ENCODE results near the gene PDIA5. TPM values are rescaled to one million over a fixed set of nuclear protein-coding genes. Genes with fewer than 3 reads are reported as not detected.

Gene PDIA5
- 52.0 TPM for polyA plus RNA-seq (2013, experiment 1 of 2; ENCODE audit: insufficient read length)
- 54.9 TPM for polyA plus RNA-seq (2013, experiment 2 of 2; ENCODE audit: insufficient read length)

DNA sequence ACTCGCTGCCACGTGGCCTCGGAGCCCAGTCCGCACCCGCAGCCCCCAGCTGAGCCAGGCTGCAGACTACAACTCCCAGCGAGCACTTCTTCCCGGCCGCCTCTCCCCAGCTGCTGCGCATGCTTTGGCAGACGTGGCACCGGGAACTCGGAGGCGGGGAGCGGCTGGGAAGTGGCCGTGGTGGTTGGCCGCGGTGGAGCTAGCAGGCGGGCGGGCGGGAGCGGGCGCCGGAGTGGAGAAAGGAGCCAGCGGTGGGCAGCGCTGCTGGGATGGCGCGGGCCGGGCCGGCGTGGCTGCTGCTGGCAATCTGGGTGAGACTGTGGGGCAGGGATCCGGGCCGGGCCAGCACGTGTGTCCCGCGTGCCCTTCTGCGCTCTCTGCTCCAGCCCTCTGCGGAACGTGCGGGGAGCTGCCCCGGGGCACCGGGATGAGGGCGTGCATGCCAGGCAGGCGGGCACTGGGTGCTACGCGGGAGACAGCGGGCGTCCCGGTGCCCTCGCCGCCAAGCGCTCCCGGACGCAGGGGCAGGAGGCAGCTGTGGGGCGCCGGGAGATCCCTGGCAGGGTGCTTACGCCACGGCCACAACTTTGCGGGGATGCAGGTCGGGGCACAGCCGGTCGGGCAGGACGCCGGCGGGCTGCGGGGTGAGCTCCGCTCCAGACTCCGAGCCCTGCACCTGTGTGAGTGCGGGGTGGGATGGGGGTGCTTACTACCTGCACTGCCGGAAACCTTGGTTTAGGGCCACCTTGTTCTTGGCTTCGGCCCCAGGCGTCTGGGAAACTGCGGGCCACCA lies at the start of gene PDIA5:
PDIA5 (plus strand) TSS at position 130 of the 793 bp plus-strand sequence; CDS start at position 270, 140 bp downstream.
- peak; percentile 95 for DNase-seq

DNA sequence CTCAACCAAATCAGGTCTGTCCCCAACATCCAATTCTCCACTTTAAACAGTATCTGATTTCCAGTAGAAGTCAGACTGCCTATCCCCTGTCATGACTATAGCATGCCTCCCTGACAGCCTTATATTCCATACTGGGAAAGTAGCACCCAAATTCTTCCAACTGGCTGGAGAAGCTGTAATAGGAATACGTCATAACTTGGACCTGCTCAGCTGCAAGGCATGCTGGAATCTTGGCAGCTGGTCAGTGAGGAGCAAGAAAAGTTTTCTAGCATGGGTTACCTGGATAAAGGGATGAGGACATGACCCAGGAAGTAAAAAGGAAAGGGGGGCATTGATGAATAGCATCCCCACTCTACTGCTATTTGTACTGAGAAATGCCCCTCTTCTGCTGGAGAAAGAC lies 48.1 kb upstream of the PDIA5 start:
- DNase-seq = no peak

DNA sequence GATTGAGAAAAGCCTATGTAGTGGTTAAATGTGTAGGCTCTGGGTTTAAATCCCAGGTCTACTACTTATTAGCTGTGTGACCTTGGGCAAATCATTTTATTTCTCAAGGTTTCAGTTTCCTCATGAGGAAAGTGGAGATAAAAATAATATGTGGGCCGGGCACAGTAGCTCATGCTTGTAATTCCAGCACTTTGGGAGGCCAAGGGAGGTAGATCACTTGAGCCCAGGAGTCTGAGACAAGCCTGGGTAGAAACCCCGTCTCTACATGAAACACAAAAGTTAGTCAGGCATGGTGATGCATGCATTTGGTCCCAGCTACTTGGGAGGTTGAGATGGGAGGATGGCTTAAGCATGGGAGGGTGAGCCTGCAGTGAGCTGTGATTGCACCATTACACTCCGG lies 47.7 kb upstream of the PDIA5 start:
- DNase-seq = no peak

DNA sequence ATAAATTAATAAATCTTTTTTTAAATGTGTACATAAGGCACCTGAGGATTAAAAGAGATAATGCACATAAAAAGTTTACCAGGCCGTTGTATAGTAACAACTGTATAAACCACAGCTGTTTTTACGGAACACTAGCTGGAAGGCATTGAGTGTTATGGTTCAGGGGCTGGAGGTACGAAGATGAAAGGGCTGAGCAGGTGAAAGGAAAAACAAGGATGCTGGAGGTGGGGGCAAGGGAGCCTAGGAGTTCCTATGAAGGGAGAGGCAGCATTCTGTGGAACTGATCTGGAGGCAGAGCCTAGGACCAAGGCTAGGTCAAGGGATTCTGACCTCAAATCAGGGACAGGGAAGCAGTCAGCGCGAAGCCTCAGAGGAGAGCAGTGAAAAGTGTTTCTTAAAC lies 47.2 kb upstream of the PDIA5 start:
- DNase-seq = no peak

DNA sequence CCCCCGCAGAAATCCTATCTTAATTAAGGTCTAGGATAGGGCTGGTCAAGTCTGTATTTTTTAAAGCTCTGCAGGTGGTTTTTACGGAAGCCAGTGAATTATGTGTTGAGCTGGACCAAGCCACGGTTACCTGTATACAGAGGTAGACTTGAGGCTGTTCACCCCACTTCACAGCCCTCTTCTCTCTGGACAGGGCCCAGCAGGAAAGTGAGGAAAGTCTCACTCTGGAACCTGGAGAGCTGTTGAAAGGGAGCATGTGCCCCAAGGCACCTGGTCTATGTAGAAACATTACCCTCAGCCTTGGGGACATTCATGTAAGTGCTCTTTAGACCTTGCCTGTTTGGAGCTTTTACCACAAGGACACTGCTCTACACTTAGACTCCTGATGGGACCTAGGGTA lies 46.1 kb upstream of the PDIA5 start:
- no peak for DNase-seq

DNA sequence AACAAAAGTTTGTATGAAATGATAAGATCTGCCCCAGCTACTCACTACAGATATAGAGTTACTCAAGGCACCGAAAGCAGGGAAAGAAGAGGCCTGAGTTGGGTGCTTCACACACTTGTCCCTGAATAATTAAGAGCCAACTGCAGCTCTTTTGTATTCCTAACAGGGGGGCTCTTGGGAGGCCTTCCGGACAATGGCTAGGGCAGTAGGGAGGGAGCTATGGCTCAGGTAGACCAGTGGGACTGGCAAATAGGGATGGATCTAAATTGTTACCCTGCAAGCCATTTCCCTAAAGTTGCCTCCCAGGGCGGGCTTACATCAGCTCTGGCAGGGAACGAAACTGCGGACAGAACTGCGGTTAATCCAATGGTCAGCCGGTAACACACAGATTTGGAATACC lies 45.4 kb upstream of the PDIA5 start:
- no peak for DNase-seq

DNA sequence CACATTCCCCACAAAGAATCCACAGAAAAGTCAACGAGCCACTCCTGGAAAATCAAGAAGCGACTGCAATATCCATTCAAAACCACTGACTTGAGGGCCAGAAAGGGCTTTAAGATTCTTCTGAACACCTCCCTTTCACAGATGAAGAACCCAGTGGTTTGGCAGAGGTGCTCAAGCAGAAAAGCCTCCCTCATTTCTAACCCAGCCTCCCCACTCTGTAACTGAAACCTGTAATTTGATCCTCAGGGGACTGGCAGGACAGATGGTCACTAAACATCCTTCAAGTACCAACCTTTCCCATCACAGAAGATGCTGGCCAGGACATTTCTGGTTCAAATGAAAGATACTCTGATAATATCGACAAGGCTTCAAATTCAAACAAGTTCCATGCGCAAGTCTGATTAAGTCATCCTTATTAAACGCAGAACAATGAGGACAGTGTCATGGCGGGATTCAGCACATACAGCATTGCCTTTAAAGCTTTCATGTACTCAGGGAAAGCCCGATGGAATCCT lies 44.8 kb upstream of the PDIA5 start:
- DNase-seq = no peak

- no peak for DNase-seq
Observed at GRCh38 chr3:123024056-123024455, 42.8 kb upstream of the PDIA5 start.

- peak; percentile 23 for DNase-seq
Observed at GRCh38 chr3:123025642-123026521, 40.9 kb upstream of the PDIA5 start.

DNA sequence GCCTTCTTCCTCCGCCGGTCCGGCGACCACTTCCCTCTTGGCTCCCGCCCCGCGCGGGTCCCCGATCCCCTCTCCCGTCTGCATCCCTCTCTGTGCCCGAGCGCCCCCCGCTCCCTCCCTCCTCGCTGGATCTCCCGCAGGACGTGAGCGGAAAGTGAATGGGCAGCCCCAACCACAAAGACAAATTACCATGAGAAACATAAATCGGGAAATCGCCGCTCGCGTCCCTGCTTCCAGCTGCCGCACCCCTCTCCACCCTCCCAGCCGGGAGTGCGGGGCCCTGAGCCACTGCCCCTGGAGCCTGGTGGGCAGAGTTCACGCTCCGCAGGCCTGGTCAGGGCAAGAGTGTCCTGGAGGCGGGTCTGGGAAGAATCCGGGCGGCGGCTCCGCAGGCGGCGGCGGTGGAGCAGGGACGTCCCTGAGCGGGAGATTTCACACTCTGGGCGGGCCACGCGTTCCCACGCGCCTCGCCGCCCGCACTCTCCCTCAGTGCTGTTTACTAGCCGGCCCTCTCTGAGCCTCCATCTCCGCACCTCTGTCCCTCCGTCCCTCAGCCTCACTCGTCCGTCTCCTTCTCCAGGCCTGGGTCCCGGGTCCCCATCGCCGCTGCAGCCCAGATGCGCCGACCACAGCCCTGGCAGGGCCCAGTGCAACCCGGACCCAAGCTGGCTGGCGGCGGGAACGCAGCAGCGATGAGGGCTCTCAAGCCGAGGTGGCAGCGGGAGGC lies 40.1 kb upstream of the PDIA5 start:
- no peak for DNase-seq

GRCh38 chr3:123027292-123028232 lies 39.3 kb upstream of the PDIA5 start, which contains the start of gene SEMA5B:
Gene SEMA5B, minus strand, starts transcription at chr3:123027763. Its CDS starts 66,500 bp downstream, at chr3:122961263.
- DNase-seq = peak; percentile 25

DNA sequence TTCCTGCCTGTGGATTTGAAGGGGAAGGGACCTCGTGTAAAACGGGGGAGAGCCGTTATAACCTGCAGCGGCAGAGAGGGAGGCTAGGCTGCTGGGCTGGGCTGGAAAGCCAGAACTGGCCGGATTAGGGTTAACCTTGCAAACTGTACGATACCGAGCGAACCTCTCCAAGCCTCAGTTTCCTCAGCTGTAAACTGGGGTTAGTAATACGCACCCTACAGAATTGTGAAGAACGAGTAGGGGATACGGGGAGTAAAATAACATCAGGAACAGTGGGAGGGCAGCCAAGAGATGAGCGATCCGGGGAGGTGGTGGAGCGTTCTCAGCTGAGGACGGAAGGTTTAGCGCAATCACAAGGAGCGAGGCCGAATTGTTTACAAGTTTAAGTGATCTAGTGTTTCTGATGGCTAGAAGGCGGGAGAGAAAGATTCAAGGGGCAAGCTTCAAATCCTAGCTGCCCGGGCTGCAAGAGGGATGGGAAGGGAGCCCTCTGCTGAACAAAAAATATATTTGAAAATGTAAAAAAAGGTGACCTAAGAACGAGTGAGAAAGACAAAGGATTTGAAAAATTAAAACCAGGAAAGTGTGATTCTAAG lies 38.5 kb upstream of the PDIA5 start:
- peak; percentile 65 for DNase-seq

GRCh38 chr3:123031051-123031450 lies 35.8 kb upstream of the PDIA5 start:
- no peak for DNase-seq

- no peak for DNase-seq
Observed at GRCh38 chr3:123032057-123032456, 34.8 kb upstream of the PDIA5 start.

GRCh38 chr3:123034120-123034519 lies 32.7 kb upstream of the PDIA5 start:
- no peak for DNase-seq

DNA sequence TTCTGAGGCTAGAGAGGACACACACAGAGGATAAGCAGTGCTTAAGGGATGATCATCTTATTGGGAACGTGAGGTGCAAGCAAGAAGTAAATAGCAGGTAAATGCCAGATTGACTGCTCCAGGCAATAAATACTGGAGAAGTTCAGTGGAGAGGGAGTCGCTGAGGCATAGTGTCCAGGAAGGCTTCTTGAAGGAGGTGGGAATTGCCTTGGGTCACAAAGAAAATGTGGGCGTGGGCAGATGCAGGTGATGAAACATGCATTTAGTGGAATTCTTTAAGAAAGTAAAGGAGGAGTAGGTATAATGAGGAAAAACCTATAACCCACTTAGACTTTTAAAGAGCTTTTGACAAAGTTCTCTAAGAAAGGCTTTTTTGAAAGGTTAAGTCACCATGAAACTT lies 31.8 kb upstream of the PDIA5 start:
- no peak for DNase-seq

- DNase-seq = no peak
Observed at GRCh38 chr3:123036352-123037014, 30.3 kb upstream of the PDIA5 start.

DNA sequence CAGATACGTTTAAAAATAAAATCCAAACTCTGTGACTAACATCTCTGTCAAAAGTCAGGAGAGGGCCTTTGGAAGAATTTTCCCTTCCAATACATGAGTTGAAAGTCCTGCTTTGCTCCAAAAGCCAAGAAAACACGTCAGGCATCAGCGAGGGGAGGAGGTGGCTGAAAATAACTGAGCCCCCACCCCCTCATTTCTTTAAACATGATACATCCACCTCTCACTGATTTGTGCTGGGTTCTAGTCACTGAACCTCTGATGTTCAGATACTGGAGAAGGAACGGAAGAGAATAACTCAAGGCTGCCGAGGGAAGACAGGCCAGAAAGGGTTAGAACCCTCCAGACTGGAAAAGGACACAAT lies 29.8 kb upstream of the PDIA5 start:
- no peak for DNase-seq

DNA sequence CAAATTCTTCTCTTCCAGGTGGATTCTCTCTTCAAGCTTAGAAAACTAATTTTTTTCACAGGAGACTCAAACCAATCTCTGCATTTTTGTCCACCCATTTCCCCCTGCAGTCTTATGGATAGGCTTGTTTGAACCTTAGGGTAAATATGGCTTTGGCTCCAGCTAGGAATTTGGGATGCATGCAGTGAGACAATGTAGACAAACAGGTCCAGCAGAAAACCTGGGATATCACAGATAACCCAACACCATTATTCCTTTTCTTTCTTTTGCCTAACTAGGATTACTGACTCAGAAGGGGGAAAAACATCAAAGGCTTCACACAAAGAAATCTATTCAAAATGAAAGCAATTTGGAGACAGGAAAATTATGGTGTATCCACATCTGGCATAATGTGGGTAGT lies 28.1 kb upstream of the PDIA5 start:
- DNase-seq = no peak

DNA sequence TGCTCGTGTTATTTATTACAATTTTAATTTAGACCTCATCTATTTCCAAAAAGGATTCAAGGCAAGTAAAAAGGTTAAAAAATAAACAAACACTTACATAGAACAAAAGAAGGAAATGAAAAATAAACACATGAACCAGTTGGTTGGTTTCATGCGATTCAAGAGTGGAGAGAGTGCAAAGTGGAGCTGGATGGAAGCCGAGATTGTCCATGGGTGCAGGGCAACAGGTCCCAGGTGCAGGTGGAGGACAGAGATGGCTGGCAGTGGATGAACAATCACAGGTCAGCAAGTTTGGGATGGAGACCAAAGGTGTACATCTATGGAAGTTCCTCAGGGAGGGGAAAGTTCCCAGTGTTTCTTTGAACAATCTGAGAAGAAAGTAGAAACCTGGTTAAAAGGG lies 27.6 kb upstream of the PDIA5 start:
- DNase-seq = no peak

Data from fibroblast of skin of back (primary cell).